CD4-positive, alpha-beta T cell (primary cell): ENCODE data around the gene MS4A4E. TPM values are rescaled to one million over a fixed set of nuclear protein-coding genes. Genes with fewer than 3 reads are reported as not detected.

Source experiments
- microRNA-seq: library from miRNA; unstranded; fragments of <30 nt; microRNA quantifications from one replicate; pipeline ENCODE4 v1.2.0, GENCODE V29; 2021; ENCODE audit warnings: borderline microRNAs expressed, borderline replicate concordance
- total RNA-seq, 174 experiments: library from RNA in 2 of 174; stranded (reverse) in 2 of 174; gene quantifications; one replicate each; pipeline ENCODE4 v1.2.3 and lab custom pipeline; 2021 to 2026

Gene MS4A4E
- total RNA-seq, 2 experiments from 2014 or later, result not detected

Small RNAs within 50 kb of the gene (microRNA-seq; reads per million reads assigned to microRNA genes)
- gene MIR6503, result not detected

Other genes starting within 250 kb of the MS4A4E start
- not detected for gene OOSP4B, start 226.0 kb downstream of the MS4A4E start, total RNA-seq
- gene OOSP2, start 202.7 kb downstream of the MS4A4E start, total RNA-seq, result not detected
- gene MS4A3, start 186.5 kb downstream of the MS4A4E start, total RNA-seq, result not detected
- not detected for gene MS4A2, start 154.5 kb downstream of the MS4A4E start, total RNA-seq
- 1 to 10 TPM; 3.3 TPM for gene MS4A6A, start 60.1 kb downstream of the MS4A4E start, total RNA-seq
- gene MS4A4A, start 37.5 kb upstream of the MS4A4E start, total RNA-seq, result not detected
- not detected for gene MS4A6E, start 84.1 kb upstream of the MS4A4E start, total RNA-seq
- gene MS4A7, start 135.4 kb upstream of the MS4A4E start, total RNA-seq, result under 1 TPM in 1 of 2 experiments, not detected in 1; 0.80 TPM
- not detected for gene MS4A14, start 153.3 kb upstream of the MS4A4E start, total RNA-seq
- not detected for gene MS4A5, start 186.4 kb upstream of the MS4A4E start, total RNA-seq
- under 1 TPM; 0.75 to 0.82 TPM for gene MS4A1, start 212.7 kb upstream of the MS4A4E start, total RNA-seq
- gene MS4A12, start 249.6 kb upstream of the MS4A4E start, total RNA-seq, result not detected